H1 (cell line): ENCODE measurements around the gene CRADD.

Experiments used
- CBX8 ChIP-seq: fragments of 300-800, 300-1000 bp; sonication (generic); IDR thresholded peaks from 2 replicates; pipeline ENCODE4 v1.7.1; 2016; ENCODE audit warnings: low read depth, low read length, borderline replicate concordance
- CTCF ChIP-seq, 3 experiments: IDR thresholded peaks; 1 replicate in 2 of 3; 2 replicates in 1 of 3; pipeline versions ENCODE4 v1.5.1 to v1.6.1; 2011; ENCODE audit warnings: low read length in 3 of 3, mild to moderate bottlenecking in 3 of 3, inconsistent platforms in 2 of 3, low read depth in 1 of 3, moderate library complexity in 1 of 3; ENCODE audit not compliant: insufficient read depth in 1 of 3; ENCODE audit errors: control extremely low read depth in 1 of 3
- NRF1 ChIP-seq: IDR thresholded peaks from 2 replicates; pipeline ENCODE4 v1.6.1; 2011; ENCODE audit warnings: mild to moderate bottlenecking, low read depth, low read length, improper control_type of control experiment
- POLR2A ChIP-seq, 2 experiments: IDR thresholded peaks; 1 replicate in 1 of 2; 2 replicates in 1 of 2; pipeline ENCODE4 v1.6.1; 2011; ENCODE audit warnings: low read depth in 2 of 2, low read length in 2 of 2, mild to moderate bottlenecking in 2 of 2; ENCODE audit errors: control extremely low read depth in 1 of 2
- POLR2AphosphoS5 ChIP-seq: IDR thresholded peaks from 2 replicates; pipeline ENCODE4 v1.6.1; 2011; ENCODE audit warnings: low read depth, low read length

- TF ChIP-seq POLR2AphosphoS5: no peak
- TF ChIP-seq CTCF (IDR thresholded peaks at IDR 0.05; ENCODE audit: control extremely low read depth in 1 of 3, insufficient read depth in 1 of 3, low read depth in 1 of 3, low read length in 3 of 3): no peak
- no peak for TF ChIP-seq NRF1
- TF ChIP-seq CBX8: no peak
- no peak for TF ChIP-seq POLR2A (IDR thresholded peaks at IDR 0.05; ENCODE audit: control extremely low read depth in 1 of 2, low read depth in 2 of 2, low read length in 2 of 2)
Observed at GRCh38 chr12:93812626-93813025, 135.5 kb downstream of the CRADD start.
